ENCODE results near the gene FHL5.

GRCh38 chr6:96582436-96582835 is 19.5 kb downstream of the FHL5 start:
- TF ChIP-seq CTCF (IDR thresholded peaks at IDR 0.05 in 8 of 11, conservative IDR thresholded peaks at IDR 0.05 in 3 of 11) (no peak), POLR2A (IDR thresholded peaks at IDR 0.05) (no peak), POLR2AphosphoS5 (IDR thresholded peaks at IDR 0.05) (no peak)

Data from spleen (tissue), 7 donors.